Ammon's horn (tissue), 1 donor: ENCODE measurements around the gene FGGY.
A peak's percentile ranks its signal among the peaks of the same experiment; 100 is the strongest.
"Not testable (repeated sequence)": the region's sequence is repeated elsewhere in the genome, so short reads cannot be mapped to it uniquely, and the experiment has no call there.

Experiments
- DNase-seq: peaks from one replicate; pipeline ENCODE4 v3.0.0-alpha.2; 2016; ENCODE audit warnings: low spot score

The FGGY gene

GRCh38 chr1:59288046-59288445, 8.8 kb upstream of the FGGY start:
- DNase-seq: no peak

DNA sequence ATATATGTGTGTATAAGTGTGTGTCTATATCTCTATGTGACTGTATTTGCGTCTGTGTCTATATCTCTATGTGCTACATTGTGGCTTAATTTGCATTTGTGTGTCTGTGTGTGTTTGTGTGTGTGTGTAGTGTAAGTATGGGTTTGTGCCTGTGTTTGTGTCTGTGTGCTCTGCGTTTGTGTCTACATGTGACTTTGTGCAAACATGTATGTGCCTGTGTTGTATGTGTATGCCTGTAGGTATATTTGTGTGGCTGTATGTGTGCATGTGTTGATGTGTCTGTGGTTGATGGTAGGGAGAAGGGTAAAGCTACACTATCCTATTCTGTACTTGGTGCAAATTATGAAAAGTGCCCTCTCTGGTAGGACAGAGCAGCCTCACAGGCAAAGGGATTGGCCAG, 7.3 kb upstream of the FGGY start:
- DNase-seq: no peak

GRCh38 chr1:59290193-59290949, 6.5 kb upstream of the FGGY start:
- no peak for DNase-seq

DNA sequence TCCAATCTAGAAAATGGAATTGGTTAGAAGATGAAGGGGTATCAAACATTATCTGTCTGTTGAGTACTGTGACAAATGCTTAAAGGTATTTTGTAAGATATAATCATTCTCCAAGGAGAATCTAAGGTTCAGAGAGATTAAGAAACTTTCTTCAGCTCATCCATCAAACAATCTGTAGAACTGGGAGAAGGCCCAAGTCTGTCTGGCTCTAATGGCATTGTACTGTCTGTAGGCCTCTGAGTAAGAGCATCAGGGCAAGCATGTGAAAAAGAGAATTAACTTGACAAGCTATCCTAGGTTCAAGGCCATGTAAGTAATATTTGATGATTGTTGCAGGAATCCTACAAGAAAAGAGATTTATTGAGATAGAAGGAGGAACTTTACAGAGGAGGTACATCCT, 5.3 kb upstream of the FGGY start:
- DNase-seq: no peak

GRCh38 chr1:59292562-59292961, 4.3 kb upstream of the FGGY start:
- DNase-seq: peak; percentile 70

- no peak for DNase-seq
Measured at GRCh38 chr1:59293206-59293605, 3.7 kb upstream of the FGGY start.

- DNase-seq: no peak
Measured at GRCh38 chr1:59293849-59294248, 3.0 kb upstream of the FGGY start.

DNA sequence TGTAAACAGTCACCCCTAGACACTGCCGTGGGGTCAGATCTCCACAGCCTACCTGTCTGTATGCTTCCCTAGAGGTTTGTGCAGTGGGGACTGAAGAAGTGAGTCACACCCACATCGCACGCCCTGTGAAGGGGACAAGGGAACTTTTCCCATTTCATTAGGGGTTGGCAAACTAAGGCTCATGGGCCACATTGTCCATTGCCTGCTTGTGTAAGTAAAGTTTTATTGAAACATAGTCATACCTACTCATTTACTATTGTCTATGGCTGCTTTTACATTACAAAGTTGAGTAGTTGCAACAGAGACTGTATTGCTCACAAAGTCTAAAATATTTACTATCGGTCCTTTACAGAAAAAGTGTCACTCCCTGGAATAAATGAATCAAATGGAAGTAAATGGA, 2.5 kb upstream of the FGGY start:
- DNase-seq: no peak

DNA sequence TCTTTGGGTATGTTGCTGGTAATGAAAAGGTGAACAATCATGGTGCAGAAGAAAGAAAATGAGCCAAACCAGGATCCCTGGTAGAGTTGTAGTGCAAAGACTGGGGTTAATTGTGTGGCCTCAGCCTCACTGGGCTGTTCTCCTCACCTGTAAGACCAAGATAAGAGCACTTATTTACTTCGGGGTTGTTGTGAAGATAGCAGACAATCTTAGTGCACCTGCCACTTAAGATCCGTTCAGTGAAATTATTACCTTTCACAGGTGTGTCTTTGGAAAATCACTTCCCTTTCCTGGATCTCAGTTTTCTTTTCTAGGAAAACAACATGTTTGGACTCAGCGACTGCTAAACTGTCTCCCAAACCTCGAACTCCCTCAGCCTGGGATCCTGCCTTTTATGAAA, 1.3 kb upstream of the FGGY start:
- DNase-seq: no peak

DNA sequence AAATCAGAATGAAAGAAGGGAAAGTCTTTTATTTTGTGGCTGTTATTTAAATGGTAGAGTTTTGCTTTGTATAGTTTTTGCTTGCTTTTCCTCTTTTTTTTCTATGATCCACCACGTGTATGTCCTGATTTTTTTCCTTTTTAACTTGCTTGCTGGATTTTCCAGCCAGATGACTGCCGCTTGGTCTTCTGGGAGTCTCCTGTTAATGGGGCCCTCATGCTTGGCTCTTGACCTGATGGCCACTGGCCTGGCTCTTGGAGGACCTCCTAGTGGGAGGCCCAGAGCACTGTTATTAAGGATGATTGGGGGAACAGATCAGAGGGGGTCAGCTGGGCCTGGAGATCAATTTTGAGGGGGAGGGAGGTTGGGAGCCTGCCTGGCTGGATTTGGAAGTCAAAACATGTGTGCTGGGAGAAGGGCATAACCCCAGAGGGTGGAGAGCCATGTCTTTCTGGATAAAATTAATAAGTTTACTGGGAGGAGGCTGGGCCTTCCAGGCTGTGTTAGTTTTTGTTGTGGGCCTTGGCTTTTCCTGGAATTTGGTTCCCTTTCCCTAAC, 1.2 kb downstream of the FGGY start:
- DNase-seq: no peak

DNA sequence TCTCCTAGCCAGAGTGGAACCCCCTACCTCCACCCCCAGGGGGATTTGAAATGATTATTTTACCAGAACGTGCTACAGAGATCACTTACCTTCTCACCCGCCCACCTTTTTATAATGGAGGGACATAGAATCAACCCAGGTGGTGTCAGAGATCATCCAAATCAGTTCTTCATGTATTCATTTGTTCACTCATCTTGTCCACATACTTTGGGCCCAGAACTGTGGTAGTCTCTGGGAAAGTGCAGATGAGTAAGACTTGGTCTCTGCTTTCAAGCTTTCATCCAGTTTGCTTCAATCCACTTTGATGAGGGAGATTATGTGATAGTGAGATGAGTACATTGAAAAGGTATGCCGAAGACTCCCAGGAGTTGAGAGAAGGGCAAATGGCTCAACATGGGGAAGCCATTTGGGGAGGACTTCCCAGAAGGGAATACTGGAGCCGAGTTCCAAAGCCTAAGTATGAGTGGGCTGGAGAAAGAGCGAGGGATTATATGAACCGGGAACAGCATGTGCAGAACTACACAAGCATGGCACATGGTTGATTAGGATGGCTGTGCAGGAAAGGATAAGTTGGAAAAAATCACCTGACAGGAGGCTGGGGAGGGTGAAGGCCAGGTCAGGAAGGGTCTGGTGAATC, 1.9 kb downstream of the FGGY start:
- DNase-seq: no peak

- DNase-seq: not testable (repeated sequence)
Measured at GRCh38 chr1:59299670-59300069, 2.8 kb downstream of the FGGY start.

DNA sequence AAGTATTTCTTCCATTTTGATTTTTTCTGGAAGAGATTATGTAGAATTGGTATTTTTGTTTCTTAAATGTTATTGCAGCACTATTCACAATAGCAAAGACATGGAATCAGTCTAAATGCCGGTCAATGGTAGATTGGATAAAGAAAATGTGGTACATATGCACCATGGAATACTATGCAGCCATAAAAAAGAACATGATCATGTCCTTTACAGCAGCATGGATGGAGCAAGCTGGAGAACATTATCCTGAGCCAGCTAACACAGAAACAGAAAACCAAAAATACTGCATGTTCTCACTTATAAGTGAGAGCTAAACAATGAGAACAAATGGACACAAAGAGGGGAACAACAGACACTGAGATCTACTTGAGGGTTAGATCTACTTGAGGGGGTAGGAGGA, 5.4 kb downstream of the FGGY start:
- no peak for DNase-seq

- no peak for DNase-seq
Measured at GRCh38 chr1:59302871-59303270, 6.0 kb downstream of the FGGY start.

GRCh38 chr1:59305188-59305587, 8.3 kb downstream of the FGGY start:
- no peak for DNase-seq

GRCh38 chr1:59307591-59307990, 10.7 kb downstream of the FGGY start:
- no peak for DNase-seq

DNA sequence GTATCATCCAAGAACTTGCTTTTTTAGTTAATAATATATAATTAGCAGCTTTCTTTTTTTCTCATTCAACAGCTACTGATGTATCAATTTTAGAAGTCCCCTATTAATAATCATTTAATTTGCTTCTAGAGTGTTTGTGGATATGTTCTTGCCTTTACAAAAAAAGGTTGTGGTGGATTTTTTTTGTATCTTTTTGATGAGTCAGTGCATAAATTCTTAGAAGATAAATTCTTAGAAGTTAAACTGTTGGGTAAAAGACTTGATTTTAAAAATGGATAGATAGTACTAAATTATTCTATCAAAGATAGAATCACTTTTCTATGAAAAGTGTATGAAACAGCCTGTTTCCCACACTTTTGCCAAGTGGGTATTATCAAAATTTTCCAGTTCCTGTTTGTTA, 11.9 kb downstream of the FGGY start:
- no peak for DNase-seq

DNA sequence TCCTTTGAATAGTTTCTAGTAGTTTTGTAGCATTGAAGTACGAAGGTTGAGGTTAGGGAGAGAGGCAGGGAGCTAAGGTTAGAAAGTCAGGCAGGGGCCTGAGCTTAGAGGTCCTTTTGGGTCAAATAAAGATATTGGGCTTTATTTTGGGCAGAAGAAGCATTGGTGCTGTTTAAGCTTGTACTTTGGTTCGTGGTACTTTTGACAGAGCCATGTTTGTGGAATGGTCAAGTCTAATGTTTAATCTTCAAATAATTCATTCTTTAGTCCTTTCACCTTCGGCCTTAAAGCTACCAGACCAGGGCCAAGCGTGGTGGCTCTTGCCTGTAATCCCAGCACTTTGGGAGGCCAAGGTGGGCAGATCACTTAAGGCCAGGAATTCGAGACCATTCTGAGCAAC, 12.5 kb downstream of the FGGY start:
- no peak for DNase-seq

- DNase-seq: no peak
Measured at GRCh38 chr1:59309795-59310548, 13.1 kb downstream of the FGGY start.

DNA sequence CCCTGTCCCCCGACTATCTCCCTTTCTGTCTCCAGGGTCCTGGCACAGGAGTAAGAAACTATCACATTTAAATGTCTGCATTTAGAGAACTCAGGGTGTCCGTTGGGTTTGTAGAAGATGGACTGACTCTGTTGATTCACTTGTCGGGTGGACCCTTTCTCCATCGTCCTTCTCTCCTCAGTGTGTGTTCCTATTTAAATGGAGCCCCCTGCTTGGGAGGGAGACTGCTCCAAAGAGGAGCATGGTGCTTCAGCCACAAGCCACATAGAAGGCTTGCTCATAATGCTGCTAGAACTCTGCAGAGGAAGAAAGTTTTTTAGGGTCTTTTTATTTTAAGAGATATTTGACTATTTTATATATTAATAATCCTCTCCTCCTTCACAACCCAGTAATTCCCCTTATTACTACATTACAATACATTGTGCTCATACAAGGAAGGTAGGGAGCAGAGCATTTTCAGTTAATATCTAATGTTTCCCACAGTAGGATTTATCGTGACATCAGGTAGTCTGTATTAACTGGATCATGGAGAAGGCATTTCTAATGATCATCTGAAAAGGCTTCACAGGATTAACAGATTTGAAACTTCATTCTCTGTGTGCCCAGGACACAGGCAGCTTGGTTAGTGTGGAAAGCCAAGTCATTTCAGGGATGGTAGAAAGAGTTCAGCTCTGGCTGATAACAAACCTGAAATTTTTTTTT, 13.8 kb downstream of the FGGY start:
- no peak for DNase-seq

DNA sequence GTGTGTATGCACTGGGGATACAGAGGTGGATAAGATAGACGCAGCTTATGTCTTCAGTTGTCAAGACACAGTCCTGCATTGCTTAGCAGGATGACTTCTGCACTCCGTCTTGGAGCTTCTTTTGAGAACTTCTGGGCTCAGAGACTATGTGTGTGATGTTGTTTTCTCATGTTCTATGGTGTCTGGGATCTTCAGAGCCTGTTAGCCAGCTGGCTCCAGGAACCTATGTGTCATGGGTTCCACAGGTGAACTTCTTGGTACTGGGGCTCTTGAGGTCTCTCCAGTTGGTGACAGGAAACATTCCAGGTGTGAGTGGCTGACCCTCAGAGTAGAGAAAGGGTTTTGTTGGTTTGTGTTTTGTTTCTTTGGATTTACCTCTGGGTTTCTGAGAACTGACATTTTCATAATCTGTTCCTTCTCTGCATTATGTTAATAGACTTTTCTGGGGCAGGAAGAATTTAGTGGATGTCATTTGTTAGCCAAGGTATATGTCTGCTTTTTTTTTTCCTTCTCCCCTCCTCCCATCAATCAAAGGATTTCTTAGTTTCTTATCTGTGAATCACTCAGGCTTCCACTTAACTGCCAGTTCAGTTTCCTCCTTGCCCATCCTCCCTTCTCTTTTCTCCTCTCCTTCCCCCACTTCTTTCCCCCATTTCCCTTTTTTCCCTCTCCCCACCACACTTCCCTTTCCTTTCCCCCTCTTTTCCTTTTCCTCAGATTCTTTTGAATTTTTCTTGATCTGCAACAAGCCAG, 18.1 kb downstream of the FGGY start:
- no peak for DNase-seq
